NCI-H510A treated with DMSO at 0.1 percent for 48 hours (cell line): ENCODE measurements around the gene FOXL3.
"Not testable (repeated sequence)": the region's sequence is repeated elsewhere in the genome, so short reads cannot be mapped to it uniquely, and the experiment has no call there.

Experiments used
- DNase-seq: peaks from one replicate; lab custom pipeline; 2025; lab: John Stamatoyannopoulos, UW

Gene FOXL3

DNA sequence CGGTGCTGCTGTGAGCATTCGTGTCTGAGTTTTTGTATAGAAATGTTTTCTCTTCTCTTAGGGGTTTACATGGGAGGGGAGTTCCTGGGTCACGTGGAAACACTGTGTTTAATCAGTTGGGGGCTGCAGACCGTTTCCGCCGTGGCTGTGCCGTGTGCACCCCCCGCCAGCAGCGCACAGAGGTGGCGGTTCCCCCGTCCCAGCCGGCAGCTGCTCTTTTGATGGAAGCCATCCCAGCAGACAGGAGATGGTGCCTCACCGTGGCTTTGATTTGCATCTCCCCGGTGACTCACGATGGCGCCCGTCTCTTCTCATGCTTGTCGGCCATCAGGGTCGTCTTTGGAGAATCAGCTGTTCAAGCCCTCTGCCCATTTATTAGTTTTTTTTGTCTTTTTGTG is 34.9 kb upstream of the FOXL3 start:
- no peak for DNase-seq

DNA sequence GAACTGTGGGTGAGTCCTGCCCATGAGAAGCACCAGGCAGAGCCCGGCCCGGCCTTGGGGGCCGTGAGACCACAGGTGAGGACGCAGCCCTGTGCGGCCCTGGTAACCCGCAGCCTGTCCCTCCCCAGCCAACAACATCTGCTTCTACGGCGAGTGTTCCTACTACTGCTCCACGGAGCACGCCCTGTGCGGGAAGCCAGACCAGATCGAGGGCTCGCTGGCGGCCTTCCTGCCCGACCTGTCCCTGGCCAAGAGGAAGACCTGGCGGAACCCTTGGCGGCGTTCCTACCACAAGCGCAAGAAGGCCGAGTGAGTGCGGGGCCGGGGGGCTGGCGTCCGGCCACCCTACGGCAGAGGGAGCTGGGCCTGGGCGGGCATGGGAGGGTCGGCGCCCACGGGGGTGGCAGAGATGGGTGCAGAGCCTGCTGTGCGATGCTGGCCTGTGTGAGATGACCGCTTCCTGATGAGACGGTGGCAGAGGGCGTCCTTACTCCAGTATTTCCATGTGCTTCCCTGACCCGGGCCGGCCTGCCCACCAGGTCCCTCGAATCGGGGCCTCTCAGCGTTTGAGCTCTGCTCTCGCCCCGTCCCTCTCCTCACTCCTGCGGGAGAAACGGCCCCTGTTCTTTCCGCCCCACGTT is 34.1 kb upstream of the FOXL3 start:
- DNase-seq, result no peak

DNA sequence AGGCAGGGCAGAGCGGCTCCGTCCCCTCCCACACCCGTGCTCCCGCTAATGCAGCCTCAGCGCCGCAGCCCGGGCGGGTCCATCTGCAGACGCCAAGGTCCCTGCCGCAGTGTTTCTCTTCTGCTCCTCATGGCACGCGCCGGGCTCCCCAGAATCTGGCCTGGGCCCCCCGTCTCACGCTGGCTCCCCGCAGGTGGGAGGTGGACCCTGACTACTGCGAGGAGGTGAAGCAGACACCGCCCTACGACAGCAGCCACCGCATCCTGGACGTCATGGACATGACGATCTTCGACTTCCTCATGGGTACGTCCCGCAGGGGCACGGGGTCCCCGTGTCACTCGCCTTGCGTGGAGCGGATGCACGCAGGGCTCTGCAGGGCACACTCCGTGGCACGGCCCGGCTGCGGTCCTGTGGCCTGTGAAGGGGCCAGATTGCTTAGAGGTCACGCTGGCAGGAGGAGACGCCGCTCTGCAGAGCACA is 33.5 kb upstream of the FOXL3 start:
- no peak for DNase-seq

DNA sequence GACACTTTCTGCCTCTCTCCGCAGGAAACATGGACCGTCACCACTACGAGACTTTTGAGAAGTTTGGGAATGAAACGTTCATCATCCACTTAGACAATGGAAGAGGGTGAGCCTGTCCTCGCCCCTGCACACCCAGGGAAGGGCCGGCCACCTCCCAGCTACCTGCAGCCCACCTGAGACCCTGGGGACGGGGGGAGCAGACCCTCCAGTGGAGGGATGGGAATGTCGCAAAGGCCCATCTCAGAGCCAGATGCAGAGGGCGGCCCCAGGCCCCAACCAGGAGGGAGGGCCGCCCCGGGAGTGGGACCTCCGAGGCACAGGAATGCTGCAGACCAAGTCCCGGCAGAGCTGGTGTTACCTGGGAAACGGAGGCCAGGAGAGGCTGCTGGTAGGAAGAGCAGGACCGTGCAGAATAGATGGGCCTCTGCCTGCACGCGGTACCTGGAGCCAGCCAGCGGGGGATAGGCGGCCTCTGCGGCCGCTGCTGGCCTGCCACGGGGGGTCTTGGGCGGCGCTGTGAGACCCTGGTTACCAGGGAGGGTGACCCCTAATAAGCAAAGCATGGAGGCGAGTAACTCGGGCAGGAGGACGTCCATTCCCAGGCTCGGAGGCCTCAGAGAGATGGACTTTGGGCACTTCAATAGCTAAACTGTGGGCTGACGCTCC is 32.9 kb upstream of the FOXL3 start:
- no peak for DNase-seq

DNA sequence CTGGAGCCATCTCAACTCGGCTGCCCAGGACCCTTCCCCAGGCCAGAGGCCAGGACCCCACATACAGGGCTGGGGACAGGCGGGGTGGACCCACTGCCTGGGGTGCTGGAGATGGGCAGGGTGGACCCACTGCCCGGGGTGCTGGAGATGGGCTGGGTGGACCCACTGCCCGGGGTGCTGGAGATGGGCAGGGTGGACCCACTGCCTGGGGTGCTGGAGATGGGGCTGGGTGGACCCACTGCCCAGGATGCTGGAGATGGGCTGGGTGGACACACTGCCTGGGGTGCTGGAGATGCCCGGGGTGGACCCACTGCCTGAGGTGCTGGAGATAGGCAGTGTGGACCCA is 32.4 kb upstream of the FOXL3 start:
- no peak for DNase-seq

DNA sequence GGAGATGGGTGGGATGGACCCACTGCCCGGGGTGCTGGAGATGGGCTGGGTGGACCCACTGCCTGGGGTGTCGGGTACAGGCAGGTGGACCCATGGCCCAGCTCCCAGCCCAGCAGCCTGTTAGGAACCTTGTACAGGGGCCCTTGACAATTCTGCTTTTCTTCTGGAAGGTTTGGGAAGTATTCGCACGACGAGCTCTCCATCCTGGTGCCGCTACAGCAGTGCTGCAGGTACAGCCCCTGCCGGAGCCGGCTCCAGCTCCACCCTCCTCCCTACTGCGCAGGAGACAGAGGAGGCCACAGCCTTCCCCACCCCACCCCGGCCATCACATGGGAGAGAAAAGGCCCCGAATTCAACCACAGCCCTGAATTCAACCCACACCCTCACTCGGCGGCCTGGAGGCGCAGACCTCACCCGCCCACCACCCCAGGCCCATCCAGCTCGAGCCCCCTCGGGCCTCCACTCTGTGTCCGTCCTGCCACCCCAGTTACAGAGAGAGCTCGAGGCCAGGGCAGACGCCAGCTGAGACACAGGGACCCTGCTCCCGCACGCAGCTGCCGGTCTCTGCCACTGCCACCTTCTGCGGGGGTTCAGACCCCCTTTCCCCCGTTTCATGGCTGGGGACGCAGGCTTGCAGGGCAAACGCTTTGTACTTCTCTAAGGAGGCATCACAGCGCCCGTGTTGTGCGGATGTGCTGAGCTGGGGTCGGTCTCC is 31.3 kb upstream of the FOXL3 start:
- DNase-seq, result no peak

DNA sequence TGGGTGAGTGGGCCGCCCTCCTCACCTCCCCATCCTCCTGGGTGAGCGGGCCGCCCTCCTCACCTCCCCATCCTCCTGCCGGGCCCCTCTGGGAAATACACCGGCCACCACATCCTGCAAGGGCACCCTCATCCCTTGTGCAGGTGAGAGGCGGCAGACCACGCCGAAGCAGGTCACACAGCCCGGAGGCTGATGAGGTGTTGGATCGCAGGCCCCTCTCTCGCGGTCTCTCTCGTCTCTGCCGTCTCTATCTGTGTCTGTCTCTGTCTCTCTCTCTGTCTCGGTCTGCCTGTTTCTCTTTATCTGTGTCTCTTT is 30.8 kb upstream of the FOXL3 start:
- DNase-seq, result no peak

DNA sequence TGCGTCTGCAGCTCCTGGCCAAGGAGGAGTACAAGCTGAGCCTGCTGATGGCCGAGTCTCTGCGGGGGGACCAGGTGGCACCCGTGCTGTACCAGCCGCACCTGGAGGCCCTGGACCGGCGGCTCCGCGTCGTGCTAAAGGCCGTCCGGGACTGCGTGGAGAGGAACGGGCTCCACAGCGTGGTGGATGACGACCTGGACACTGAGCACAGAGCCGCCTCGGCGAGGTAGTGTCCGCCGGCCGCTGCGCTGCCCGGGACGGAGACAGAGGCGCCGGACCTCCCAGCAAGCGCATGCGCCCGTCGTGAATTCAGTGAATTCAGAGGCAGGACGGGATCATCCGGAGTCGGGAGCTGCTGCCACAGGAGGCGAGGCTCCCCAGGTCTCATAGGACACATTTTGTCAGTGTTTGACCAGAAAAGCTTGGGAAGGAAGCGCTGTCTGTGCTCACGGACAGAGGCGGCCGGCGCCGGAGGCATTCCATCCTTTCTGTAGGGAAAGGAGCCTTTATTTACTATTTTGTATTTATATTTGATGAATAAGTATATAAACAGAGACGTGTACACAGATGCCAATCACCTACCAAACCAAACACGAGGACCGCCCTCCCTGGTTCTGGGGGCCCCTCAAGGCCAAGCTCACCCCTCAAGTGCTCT is 30.1 kb upstream of the FOXL3 start:
- no peak for DNase-seq

DNA sequence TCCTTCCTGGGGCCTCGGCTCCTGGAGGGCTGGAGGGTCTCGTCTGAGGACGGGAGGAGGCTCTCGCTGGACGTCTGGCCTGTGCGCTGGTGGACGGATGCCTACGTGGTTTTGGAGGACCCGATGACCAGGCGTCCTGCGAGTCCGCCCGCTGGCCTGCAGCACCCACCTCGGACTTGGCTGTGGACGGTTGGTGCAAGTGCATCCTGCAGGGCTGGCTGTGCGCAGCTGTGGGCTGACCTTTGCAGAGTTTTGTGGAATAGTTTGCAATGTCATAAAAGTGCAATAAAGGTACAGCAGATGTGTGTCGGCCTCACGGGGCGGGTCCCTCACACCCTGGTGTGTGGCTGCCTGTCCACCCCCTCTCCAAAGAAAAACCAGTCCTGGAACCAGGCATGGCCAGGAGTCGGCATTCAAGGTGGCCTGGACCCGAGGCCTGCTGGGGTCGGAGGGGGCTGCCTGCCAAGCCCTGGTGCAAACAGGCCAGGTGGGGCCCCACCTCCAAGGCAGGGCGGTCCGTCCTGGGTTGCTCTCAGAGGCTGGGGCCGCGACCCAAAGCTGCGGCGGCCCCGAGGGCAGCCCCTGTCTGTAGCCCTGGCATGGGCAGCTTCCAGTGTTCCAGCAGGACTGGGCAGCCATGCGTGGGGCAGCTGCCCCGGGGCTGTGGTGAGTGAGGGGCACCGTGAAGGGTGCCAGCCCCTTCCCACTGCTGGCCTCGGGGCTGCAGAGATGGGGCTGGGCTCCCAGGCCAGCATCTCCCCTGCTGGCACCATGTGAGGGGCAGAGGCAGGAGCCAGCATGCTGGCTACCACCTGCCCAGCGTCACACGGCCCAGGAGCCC is 29.3 kb upstream of the FOXL3 start:
- no peak for DNase-seq

DNA sequence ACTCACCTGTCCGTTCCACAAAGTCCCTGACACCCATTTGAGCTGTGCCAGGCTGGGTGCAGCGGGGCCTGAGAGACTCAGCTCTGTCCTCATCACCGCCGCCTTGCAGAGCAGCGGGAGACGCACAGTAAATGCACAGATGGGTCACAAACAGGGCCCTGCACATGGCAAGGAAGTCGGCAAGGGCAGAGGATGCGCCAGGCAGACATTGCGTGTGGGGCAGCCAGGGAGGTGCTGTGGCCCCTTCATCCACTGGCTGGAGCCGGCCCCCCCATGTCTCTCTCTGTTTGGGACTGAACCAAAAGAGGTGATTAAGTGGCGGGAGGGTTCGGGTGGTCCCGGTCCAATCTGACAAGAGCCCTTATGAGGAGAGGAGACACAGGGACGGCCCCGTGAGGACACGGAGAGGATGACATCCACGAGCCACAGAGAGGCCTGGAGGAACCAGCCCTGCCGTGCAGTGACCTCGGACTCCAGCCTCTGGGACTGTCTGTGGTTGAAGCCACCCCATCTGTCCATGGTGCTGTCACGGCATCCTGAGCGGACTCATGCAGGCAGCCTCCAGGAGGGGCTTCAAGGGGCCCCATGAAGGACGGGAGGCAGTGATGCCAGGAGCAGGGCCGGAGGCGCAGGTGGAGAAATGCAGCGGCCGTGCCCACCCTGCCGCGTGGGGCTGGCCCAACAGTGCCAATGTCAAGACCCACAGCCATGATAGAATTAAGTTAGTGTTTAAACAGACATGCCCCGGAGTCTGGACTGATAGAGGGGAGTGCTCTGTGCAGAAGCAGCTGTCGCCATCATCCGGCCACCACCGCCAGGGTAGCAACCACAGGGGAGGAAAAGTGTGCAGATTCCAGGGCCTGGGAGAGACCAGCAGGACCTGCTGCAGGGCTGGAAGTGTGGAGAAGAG is 28.4 kb upstream of the FOXL3 start:
- no peak for DNase-seq

DNA sequence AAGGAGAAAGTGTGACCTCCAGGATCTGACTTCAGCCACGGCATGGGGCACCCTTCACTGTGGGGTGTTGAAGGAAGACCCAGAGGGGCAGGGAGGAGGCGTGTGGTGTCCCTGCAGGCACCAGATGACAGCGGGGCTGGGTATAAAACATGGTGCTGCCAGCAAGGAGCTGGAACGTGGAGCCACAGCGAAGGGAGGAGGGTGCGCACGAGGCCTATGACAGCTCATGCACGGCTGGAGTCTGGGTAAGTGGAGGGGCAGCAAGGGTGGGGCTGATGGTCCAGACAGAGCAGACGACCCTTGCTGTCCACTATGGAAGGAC is 27.8 kb upstream of the FOXL3 start:
- no peak for DNase-seq

DNA sequence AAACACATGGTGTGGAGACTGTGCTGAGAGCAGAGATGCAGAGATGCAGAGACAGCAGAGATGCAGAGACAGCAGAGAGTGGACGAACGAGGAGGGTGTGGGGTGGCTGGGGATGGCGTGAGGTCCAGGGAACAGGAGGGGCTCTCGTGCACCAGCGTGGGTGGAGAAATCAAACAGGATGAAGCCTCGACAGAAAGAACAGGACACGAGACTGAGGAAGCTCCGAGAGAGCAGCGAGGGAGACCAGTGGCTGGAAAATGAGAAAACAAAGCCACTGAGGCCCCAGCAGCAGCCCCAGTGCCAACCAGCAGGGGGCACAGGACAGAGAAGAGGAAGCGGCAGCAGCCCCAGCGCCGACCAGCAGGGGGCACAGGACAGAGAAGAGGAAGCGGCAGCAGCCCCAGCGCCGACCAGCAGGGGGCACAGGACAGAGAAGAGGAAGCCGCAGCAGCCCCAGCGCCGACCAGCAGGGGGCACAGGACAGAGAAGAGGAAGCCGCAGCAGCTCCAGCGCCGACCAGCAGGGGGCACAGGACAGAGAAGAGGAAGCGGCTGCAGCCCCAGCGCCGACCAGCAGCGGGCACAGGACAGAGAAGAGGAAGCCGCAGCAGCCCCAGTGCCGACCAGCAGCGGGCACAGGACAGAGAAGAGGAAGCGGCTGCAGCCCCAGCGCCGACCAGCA is 27.2 kb upstream of the FOXL3 start:
- DNase-seq, result not testable (repeated sequence)

DNA sequence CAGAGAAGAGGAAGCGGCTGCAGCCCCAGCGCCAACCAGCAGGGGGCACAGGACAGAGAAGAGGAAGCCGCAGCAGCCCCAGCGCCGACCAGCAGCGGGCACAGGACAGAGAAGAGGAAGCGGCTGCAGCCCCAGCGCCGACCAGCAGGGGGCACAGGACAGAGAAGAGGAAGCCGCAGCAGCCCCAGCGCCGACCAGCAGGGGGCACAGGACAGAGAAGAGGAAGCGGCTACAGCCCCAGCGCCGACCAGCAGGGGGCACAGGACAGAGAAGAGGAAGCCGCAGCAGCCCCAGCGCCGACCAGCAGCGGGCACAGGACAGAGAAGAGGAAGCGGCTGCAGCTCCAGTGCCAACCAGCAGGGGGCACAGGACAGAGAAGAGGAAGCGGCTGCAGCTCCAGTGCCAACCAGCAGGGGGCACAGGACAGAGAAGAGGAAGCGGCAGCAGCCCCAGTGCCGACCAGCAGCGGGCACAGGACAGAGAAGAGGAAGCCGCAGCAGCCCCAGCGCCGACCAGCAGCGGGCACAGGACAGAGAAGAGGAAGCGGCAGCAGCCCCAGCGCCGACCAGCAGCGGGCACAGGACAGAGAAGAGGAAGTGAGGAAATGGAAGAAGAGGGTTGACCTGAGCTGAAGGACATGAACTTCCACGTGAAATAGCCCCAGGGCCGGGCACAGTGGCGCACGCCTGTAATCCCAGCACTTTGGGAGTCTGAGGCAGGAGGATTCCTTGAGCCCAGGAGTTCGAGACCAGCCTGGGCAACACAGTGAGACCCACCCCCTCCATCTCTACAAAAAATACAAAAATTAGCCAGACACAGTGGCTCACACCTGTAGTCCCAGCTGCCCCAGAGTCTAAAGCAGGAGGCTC is 26.3 kb upstream of the FOXL3 start:
- DNase-seq, result not testable (repeated sequence)

DNA sequence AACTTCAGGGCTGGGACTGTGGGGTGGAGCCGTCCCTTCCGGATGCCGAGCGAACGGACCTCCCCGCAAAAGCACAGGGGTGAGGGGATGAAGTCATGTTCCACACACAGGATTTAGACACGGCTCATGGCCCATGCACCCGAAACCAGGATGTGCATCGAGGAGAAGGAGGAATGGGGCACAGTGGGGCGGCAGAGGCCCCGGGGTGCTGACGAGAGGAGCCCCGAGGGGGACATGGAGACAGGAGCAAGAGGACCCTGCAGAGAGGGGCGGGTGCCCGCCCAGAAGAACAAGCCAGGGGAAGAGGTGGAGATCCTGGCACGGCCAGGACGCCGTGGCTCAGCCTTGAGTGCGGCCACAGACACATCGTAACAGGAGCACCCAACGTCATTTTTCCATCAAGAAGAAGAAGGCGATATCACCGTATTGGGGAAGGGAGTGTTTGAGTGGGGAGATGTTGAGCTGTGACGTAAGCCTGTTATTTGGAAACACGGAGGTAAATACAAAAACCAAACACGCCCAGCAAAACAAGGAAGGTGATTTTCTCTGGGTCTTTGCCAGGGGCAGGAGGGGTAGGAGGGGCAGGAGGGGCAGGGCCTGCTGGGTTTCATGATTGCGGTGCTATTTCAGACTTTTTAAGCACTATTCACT is 25.3 kb upstream of the FOXL3 start:
- DNase-seq, result no peak

DNA sequence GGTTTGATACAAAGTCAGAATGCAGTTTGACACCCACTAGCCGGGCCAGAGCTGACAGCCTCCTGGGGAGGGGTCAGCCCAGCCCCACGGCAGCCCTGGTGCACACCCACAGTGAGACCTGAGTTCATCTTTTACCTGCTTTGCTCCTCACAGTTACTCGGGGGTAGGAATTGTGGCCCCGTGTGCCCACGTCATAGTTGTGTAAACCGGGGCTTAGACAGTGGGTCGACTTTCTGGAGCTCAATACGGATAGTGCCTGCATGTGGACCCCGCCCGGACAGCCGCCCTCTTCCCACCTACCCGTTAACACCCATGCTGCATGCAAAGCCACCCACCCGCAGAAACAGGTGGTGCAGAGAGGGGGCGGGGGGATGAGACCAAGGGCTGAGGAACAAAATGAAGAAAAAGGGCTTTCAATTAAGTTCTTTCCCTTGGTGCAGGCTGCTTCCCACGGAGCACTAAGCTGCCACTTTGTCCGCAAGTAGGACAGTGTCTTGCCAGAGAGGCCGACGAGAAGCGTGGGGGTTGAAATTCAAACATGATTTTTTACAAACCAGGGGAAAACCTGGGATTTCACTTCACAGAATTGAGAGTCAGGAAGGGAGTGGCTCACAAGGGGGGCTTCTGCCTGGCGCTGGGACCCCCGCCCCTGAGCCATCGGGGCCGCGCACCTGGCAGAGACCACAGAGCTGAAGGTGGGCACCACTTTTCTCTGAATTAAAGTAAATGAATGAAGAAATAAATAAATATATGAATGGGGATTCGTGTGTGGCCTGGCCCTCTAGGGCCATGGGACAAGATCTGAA is 24.6 kb upstream of the FOXL3 start:
- no peak for DNase-seq

DNA sequence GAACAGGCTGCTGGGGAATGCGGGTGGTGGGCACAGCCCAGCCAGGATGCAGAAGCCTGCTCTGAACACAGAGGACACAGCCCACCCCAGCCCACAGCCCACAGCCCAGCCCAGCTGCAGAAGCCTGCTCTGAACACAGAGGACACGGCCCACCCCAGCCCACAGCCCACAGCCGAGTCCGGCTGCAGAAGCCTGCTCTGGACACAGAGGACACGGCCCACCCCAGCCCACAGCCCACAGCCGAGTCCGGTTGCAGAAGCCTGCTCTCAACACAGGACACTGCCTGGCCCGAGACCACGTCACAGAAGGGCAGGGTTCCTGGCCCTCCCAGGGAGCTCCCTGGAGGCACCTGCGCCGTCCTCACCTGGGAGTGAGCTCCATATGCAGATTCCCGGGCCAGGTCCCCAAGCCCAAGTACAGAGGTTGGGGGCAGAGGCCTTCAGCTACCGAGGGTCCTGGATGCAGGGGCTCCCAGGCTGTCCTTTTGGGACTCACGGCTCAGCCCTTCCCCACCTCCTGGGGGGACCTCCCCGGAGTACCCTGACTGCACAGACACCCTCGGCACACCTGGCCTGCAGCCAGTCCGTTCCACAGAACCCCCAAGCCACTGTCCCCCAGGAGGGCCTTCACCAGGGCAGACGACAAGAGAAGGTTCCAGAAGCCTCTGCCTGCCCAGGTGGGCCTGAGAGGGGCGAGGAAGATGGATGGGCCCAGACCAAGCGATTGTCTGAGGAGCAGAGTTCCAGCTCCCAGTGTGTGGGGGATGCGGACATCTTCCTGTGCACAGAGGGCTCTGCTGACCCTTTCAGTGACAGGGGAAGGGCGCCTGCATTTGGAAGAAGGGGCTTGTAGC is 23.7 kb upstream of the FOXL3 start:
- no peak for DNase-seq
